Adrenal gland (tissue), 12 donors: ENCODE measurements around the gene DOCK1. TPM values are rescaled to one million over a fixed set of nuclear protein-coding genes. Genes with fewer than 3 reads are reported as not detected.
A peak's percentile ranks its signal among the peaks of the same experiment; 100 is the strongest.

Experiments
- DNase-seq, 7 donors: peaks; one replicate each; pipeline ENCODE4 v3.0.0-alpha.2; 2019 to 2020
- H3K27ac ChIP-seq, 5 donors: fragments of 200-600 bp; sonication (generic) in 4 of 5; 1 replicate in 3 of 5; 2 replicates in 2 of 5; pipeline versions ENCODE4 v1.5.1 to v1.8.0; 2016 to 2020; ENCODE audit warnings: mild to moderate bottlenecking in 1 of 5
- H3K27me3 ChIP-seq: fragments of 200-600 bp; 2 replicates; pipeline ENCODE4 v1.8.0; 2021
- H3K36me3 ChIP-seq, 2 donors: fragments of 200-600 bp; replicated peaks in 1 of 2; 1 replicate in 1 of 2; 2 replicates in 1 of 2; pipeline versions ENCODE4 v1.5.1 to v1.8.0; 2018 to 2022
- H3K4me1 ChIP-seq, 2 donors: fragments of 200-600 bp; replicated peaks in 1 of 2; 1 replicate in 1 of 2; 2 replicates in 1 of 2; pipeline versions ENCODE4 v1.5.1 to v1.8.0; 2018 to 2021
- H3K4me3 ChIP-seq, 4 donors: fragments of 200-600 bp; sonication (generic) in 3 of 4; one replicate each; pipeline ENCODE4 v1.5.1; 2016 to 2018
- H3K9me3 ChIP-seq, 3 donors: fragments of 200-600 bp; sonication (generic) in 1 of 3; replicated peaks in 1 of 3; 1 replicate in 2 of 3; 2 replicates in 1 of 3; pipeline versions ENCODE4 v1.5.1 to v1.8.0; 2016 to 2021
- CTCF ChIP-seq, 6 experiments: fragments of 450-650 bp in 4 of 6; fragments of 200-600 bp in 2 of 6; sonication (generic) in 1 of 6; IDR thresholded peaks; 1 replicate in 5 of 6; 2 replicates in 1 of 6; pipeline versions ENCODE4 v1.5.1 to v1.8.0; 2016 to 2021; ENCODE audit warnings: antibody characterized with exemption in 6 of 6, mild to moderate bottlenecking in 2 of 6, moderate library complexity in 1 of 6
- POLR2A ChIP-seq, 2 donors: fragments of 450-650 bp; IDR thresholded peaks; one replicate each; pipeline ENCODE4 v1.6.1; 2017; ENCODE audit warnings: antibody characterized with exemption in 2 of 2, mild to moderate bottlenecking in 2 of 2, moderate library complexity in 1 of 2
- WGBS, 4 donors: extraction: QIAGEN DNeasy Blood & Tissue Kit in 2 of 4; methylation state at CpG; one replicate each; pipeline versions ENCODE4 v1.1.5 to v1.1.7; 2013 to 2017; 5-methylcytosine and 5-hydroxymethylcytosine counted together
- intact Hi-C, 2 donors: fragments of 100-400 bp; cut with DNase I; formaldehyde crosslinking; loops; one replicate each; pipeline versions ENCODE4 v1.14.1 to v1.15.0; 2022 to 2023
- polyA plus RNA-seq, 3 donors: library from polyadenylated mRNA; stranded (reverse); fragments of 200-250 nt in 2 of 3; fragments of 350-450 nt in 1 of 3; fragmentation: Illumina TruSeq in 1 of 3; extraction: RNeasy Lipid Tissue Mini Kit (QIAGEN cat#74804) in 1 of 3; gene quantifications; one replicate each; pipeline ENCODE4 v1.2.3, GENCODE V29; 2013 to 2014
- total RNA-seq, 9 donors: library from RNA; depleted of rRNA in 4 of 9; stranded (reverse); fragments of >200 nt in 4 of 9; fragments of 120-200 nt in 1 of 9; fragmentation: NEBNext Ultra II Directional in 1 of 9; extraction: Animal tissue kit (Norgen Biotek cat#: 25700) in 1 of 9; gene quantifications; one replicate each; pipeline versions ENCODE4 v1.1.0 to v1.2.4, GENCODE V29; 2013 to 2023
- donor health status: healthy with polysubstance abuse.
- donor health status: Bipolar disorder and iron deficiency.
- donor health status: DM: yes; HTN: yes; CAD: no.
- donor health status: DM: no; HTN: no; CAD: no.
- donor health status: DM: no; HTN: no; CAD: no.
- donor health status: DM: yes; HTN: yes; CAD: no.

The DOCK1 gene
- total and polyA plus RNA-seq, 12 donors = 8.1 to 30.4 (median 21.6) TPM

GRCh38 chr10:127118034-127118433, 212.8 kb downstream of the DOCK1 start:
- H3K36me3 ChIP-seq = no peaks in the 10 kb centered on the region
- intact Hi-C loops = no loop called here
- H3K9me3 ChIP-seq = no peaks in the 10 kb centered on the region
- H3K4me1 ChIP-seq = no peaks in the 10 kb centered on the region
- DNase-seq = no peak
- no peak overlapping the region for H3K27ac ChIP-seq
- no peak overlapping the region for H3K4me3 ChIP-seq
- TF ChIP-seq POLR2A (IDR thresholded peaks at IDR 0.05) (no peak), CTCF (IDR thresholded peaks at IDR 0.05) (no peak)
- H3K27me3 ChIP-seq = no peaks in the 10 kb centered on the region

DNA sequence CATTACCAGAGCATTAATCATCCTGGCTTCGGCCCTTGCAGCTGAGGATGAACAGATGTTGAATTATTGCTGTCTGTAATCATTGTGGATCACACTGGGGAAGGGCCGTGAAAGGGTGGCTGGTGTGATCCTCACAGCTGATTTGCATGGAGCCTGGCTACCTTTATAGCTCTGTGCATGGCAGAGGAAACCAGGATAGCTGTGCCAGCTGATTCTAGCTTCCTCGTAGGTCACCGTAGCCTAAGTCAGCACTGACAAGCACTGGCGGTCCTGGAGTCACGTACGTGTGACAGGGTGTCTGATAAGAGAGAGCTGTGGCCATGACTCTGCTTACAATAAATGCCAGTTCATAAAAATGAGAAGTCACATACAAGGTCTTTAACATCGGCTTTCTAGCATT, 214.7 kb downstream of the DOCK1 start:
- WGBS, 4 donors = 28 to 56% (median 30%) methylated on average over 6 to 8 of the region's 8 CpGs
- H3K4me3 ChIP-seq = no peak overlapping the region
- TF ChIP-seq CTCF (IDR thresholded peaks at IDR 0.05) (no peak), POLR2A (IDR thresholded peaks at IDR 0.05) (no peak)
- no peaks in the 10 kb centered on the region for H3K27me3 ChIP-seq
- H3K27ac ChIP-seq = no peak overlapping the region
- DNase-seq = peak in 3 of 7 donors; percentile 18 to 27 (median 20)
- H3K9me3 ChIP-seq = no peaks in the 10 kb centered on the region
- H3K36me3 ChIP-seq = no peaks in the 10 kb centered on the region
- intact Hi-C loops = no loop called here
- no peaks in the 10 kb centered on the region for H3K4me1 ChIP-seq

DNA sequence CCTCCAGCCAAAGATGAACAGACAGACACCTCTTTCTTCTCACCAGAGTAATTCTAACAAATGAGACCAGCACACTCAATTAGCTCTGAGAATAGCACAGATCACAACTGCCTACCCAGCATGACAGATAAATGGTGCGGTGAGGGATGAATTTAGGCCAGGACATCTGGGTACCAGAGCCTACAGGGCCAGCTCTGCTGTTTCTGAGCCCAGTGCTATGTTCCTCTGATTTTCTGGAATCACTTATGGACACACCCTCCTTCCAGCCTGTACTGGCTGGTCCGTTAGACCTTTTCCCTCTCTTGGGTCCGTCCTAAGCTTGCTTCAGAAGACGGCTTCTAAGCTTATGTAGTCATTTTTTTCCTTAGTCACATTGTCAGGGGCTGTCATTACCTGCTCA, 217.6 kb downstream of the DOCK1 start:
- no peak for DNase-seq
- Histone ChIP-seq H3K27me3 (no peaks in the 10 kb centered on the region), H3K9me3 (no peaks in the 10 kb centered on the region), H3K4me3 (no peak overlapping the region), H3K27ac (no peak overlapping the region), H3K36me3 (no peaks in the 10 kb centered on the region), H3K4me1 (no peaks in the 10 kb centered on the region)
- intact Hi-C loops = no loop called here
- no peak for TF ChIP-seq CTCF (IDR thresholded peaks at IDR 0.05)
- TF ChIP-seq POLR2A (IDR thresholded peaks at IDR 0.05) = no peak
- WGBS, 4 donors = 72 to 73% (median 73%) methylated on average over 4 of the region's 4 CpGs

DNA sequence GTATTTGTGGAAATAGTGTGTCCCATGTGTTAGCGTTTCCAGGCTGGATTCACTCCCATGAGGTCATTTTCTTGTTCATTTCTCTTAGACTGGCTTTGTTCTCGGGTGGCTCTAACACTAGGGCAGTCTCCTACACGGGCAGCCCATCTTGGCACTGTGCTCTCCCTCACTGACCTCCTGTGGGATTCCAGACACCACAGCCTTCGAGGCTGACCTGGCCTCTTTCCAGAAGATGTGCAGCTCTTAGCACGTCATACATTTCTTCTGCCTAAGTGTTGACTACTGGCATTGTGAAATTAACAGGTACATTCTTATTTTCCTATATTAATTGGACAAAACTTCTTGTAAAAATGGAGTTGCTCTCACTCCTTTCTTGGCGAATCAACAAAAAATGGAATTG, 218.4 kb downstream of the DOCK1 start:
- TF ChIP-seq CTCF (IDR thresholded peaks at IDR 0.05) = no peak
- no peak for TF ChIP-seq POLR2A (IDR thresholded peaks at IDR 0.05)
- Histone ChIP-seq H3K36me3 (no peaks in the 10 kb centered on the region), H3K27ac (no peak overlapping the region), H3K27me3 (no peaks in the 10 kb centered on the region), H3K4me3 (no peak overlapping the region), H3K4me1 (no peaks in the 10 kb centered on the region), H3K9me3 (no peaks in the 10 kb centered on the region)
- intact Hi-C loops = no loop called here
- 80 to 88% (median 84%) methylated on average over 6 of the region's 6 CpGs for WGBS, 4 donors
- no peak for DNase-seq
